HepG2 (cell line): ENCODE measurements around the gene NXPE3. TPM values are rescaled to one million over a fixed set of nuclear protein-coding genes. Genes with fewer than 3 reads are reported as not detected.

Experiments
- KAT7 ChIP-seq: IDR thresholded peaks from 2 replicates; pipeline ENCODE4 v1.6.1; 2018; ENCODE audit warnings: borderline replicate concordance, missing compliant biosample characterization
- PHB2 ChIP-seq: fragments of 450-650 bp; IDR thresholded peaks from 2 replicates; pipeline ENCODE4 v1.6.1; 2018; ENCODE audit not compliant: partially characterized antibody
- POGK ChIP-seq: sonication (generic); formaldehyde crosslinking; conservative IDR thresholded peaks from 2 replicates; pipeline ENCODE4 v1.8.0; 2022; ENCODE audit warnings: mild to moderate bottlenecking, moderate library complexity, missing genetic modification reagents
- RAD51 ChIP-seq: fragments of 450-650 bp; IDR thresholded peaks from 2 replicates; pipeline ENCODE4 v1.6.1; 2016; ENCODE audit warnings: borderline replicate concordance
- REL ChIP-seq: sonication (generic); formaldehyde crosslinking; conservative IDR thresholded peaks from 2 replicates; pipeline ENCODE4 v1.8.0; 2022; ENCODE audit warnings: mild to moderate bottlenecking, missing genetic modification reagents, moderate library complexity
- SAFB2 ChIP-seq: sonication (generic); formaldehyde crosslinking; IDR thresholded peaks from 2 replicates; pipeline ENCODE4 v1.5.1; 2020; ENCODE audit warnings: missing genetic modification reagents, low read depth, mild to moderate bottlenecking, borderline replicate concordance
- SMYD3 ChIP-seq: sonication (generic); formaldehyde crosslinking; IDR thresholded peaks from 2 replicates; pipeline ENCODE4 v1.8.1; 2023; ENCODE audit warnings: mild to moderate bottlenecking, missing genetic modification reagents
- SRY ChIP-seq: sonication (generic); formaldehyde crosslinking; IDR thresholded peaks from 2 replicates; pipeline ENCODE4 v1.8.0; 2022; ENCODE audit warnings: mild to moderate bottlenecking, missing genetic modification reagents
- TCF7L2 ChIP-seq: IDR thresholded peaks from 2 replicates; pipeline ENCODE4 v1.6.1; 2011; ENCODE audit warnings: mild to moderate bottlenecking, low read depth, low read length, moderate library complexity
- ZBTB49 ChIP-seq: sonication (generic); formaldehyde crosslinking; IDR thresholded peaks from 2 replicates; pipeline ENCODE4 v1.4.0; 2020; ENCODE audit warnings: missing genetic modification reagents, borderline replicate concordance
- ZFP36L1 ChIP-seq: sonication (generic); formaldehyde crosslinking; IDR thresholded peaks from 2 replicates; pipeline ENCODE4 v1.8.0; 2022; ENCODE audit warnings: mild to moderate bottlenecking, missing genetic modification reagents, moderate library complexity
- ZNF260 ChIP-seq: sonication (generic); formaldehyde crosslinking; IDR thresholded peaks from 2 replicates; pipeline ENCODE4 v1.4.0; 2020; ENCODE audit warnings: missing genetic modification reagents, low read depth, mild to moderate bottlenecking, borderline replicate concordance
- ZNF264 ChIP-seq: sonication (generic); formaldehyde crosslinking; IDR thresholded peaks from 2 replicates; pipeline ENCODE4 v1.4.0; 2020; ENCODE audit warnings: missing genetic modification reagents
- ZNF367 ChIP-seq: sonication (generic); formaldehyde crosslinking; IDR thresholded peaks from 2 replicates; pipeline ENCODE4 v1.4.0; 2020; ENCODE audit warnings: missing genetic modification reagents, borderline replicate concordance
- ZNF468 ChIP-seq: sonication (generic); formaldehyde crosslinking; IDR thresholded peaks from 2 replicates; pipeline ENCODE4 v1.8.0; 2022; ENCODE audit warnings: mild to moderate bottlenecking, moderate library complexity, missing genetic modification reagents
- ZNF552 ChIP-seq: sonication (generic); formaldehyde crosslinking; IDR thresholded peaks from 2 replicates; pipeline ENCODE4 v1.9.0; 2022; ENCODE audit warnings: missing genetic modification reagents, mild to moderate bottlenecking, borderline replicate concordance
- ZNF563 ChIP-seq: sonication (generic); formaldehyde crosslinking; IDR thresholded peaks from 2 replicates; pipeline ENCODE4 v1.8.0; 2022; ENCODE audit warnings: mild to moderate bottlenecking, moderate library complexity, missing genetic modification reagents
- polyA plus RNA-seq, 8 experiments: library from polyadenylated mRNA; depleted of rRNA in 3 of 8; stranded (reverse) in 7 of 8; unstranded in 1 of 8; fragments of >200 nt; fragmentation: Illumina TruSeq in 4 of 8; extraction: Trizol in 4 of 8; gene quantifications; 2 replicates each; pipeline versions ENCODE4 v1.2.1 to v1.2.3, GENCODE V29; 2011 to 2016; ENCODE audit warnings: low read depth in 4 of 8, missing spikeins in 1 of 8, mixed read lengths in 1 of 8; ENCODE audit not compliant: insufficient read depth in 1 of 8
- total RNA-seq, 5 experiments: library from RNA; depleted of rRNA; stranded (reverse); fragments of >200 nt; fragmentation: Illumina TruSeq; extraction: Trizol; gene quantifications; 2 replicates each; pipeline ENCODE4 v1.2.3, GENCODE V29; 2016; ENCODE audit warnings: low read depth in 1 of 5
- TF ChIP-seq, protein P1 (sequence below): IDR thresholded peaks from 2 replicates; pipeline ENCODE4 v1.6.1; 2016
- TF ChIP-seq, protein P2 (sequence below): sonication (generic); formaldehyde crosslinking; IDR thresholded peaks from 2 replicates; pipeline ENCODE4 v1.5.1; 2020; ENCODE audit warnings: missing genetic modification reagents, mild to moderate bottlenecking, borderline replicate concordance

Gene NXPE3
- total and polyA plus RNA-seq, 2 of the 13 experiments (the other 11 are each of a cell fraction or from before 2014, with no cell fraction given), result 3.5 to 4.7 TPM

DNA sequence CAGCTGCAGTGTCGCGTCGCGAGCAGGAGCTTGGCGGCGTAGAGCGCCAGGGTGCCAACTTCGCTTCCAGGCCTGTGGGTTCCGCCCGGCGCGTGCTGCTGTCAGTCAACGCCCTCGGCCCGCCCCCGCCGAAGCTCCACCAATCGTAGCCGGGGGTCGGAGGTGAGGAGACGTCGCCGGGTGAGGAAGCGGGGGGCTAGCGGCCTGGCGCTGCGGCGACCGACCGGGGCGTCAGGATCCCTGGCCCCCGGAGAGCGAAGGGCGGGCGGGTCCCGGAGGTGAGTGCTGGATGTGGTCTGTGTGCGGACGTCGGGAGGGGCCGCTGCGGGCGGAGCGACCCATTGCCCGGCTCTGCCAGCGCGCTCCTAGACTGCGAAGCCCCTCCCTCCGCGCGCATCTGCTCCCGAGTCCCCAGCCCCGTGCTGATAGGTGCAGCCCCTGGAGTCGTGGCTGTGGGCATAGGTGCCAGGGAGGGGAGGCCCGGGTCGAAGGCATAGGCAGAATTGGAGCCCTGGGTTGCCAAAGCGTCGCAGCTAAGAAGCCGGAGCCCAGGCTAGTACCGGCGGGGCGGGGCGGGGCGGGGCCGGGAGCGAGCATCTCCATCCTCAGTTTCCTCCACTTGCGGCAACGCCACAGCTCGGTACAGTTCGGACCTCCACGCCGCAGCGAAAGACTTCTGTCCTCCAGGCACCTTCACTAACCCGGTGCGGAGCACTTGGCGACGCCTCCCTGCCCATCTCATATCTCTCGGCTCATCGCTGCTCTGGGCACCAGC lies at the start of gene NXPE3 (continued):
- TF ChIP-seq SAFB2 (CRISPR knock-in tag) (no peak), ZNF468 (CRISPR knock-in tag) (no peak), ZNF367 (CRISPR knock-in tag) (peak; percentile 91), PHB2 (no peak), ZFP36L1 (CRISPR knock-in tag) (0 out of 2 replicates have a peak, but pooled peaks have one; percentile 62), RAD51 (no peak), KAT7 (CRISPR knock-in tag) (peak; percentile 46; the same call in 1 of the 2 replicates), REL (CRISPR knock-in tag) (0 out of 2 replicates have a peak, but pooled peaks have one; percentile 47), ZNF264 (peak; percentile 82), POGK (CRISPR knock-in tag) (peak; percentile 90), TCF7L2 (no peak), ZNF552 (CRISPR knock-in tag) (peak; percentile 66; the same call in 1 of the 2 replicates), SMYD3 (peak; percentile 92), ZNF260 (CRISPR knock-in tag) (no peak), SRY (CRISPR knock-in tag) (no peak; the same call in 1 of the 2 replicates), ZNF563 (CRISPR knock-in tag) (peak; percentile 82; the same call in 1 of the 2 replicates), ZBTB49 (CRISPR knock-in tag) (no peak)
- TF ChIP-seq, protein P1, sequence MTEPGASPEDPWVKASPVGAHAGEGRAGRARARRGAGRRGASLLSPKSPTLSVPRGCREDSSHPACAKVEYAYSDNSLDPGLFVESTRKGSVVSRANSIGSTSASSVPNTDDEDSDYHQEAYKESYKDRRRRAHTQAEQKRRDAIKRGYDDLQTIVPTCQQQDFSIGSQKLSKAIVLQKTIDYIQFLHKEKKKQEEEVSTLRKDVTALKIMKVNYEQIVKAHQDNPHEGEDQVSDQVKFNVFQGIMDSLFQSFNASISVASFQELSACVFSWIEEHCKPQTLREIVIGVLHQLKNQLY (CRISPR knock-in tag), result no peak
- TF ChIP-seq, protein P2, sequence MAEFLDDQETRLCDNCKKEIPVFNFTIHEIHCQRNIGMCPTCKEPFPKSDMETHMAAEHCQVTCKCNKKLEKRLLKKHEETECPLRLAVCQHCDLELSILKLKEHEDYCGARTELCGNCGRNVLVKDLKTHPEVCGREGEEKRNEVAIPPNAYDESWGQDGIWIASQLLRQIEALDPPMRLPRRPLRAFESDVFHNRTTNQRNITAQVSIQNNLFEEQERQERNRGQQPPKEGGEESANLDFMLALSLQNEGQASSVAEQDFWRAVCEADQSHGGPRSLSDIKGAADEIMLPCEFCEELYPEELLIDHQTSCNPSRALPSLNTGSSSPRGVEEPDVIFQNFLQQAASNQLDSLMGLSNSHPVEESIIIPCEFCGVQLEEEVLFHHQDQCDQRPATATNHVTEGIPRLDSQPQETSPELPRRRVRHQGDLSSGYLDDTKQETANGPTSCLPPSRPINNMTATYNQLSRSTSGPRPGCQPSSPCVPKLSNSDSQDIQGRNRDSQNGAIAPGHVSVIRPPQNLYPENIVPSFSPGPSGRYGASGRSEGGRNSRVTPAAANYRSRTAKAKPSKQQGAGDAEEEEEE (CRISPR knock-in tag), result no peak
